Activated naive CD4-positive, alpha-beta T cell treated with anti-CD3 and anti-CD28 coated beads for 36 hours (primary cell): ENCODE data around the gene USF2. TPM values are rescaled to one million over a fixed set of nuclear protein-coding genes. Genes with fewer than 3 reads are reported as not detected.
A peak's percentile ranks its signal among the peaks of the same experiment; 100 is the strongest.

Experiments used
- CTCF ChIA-PET: fragments of 350-600 bp; sonication (Branson Sonifier 250); formaldehyde crosslinking; loops from one replicate; lab custom pipeline; 2021; ENCODE audit warnings: antibody characterized with exemption; lab: Charles Lee
- DNase-seq: peaks from one replicate; pipeline ENCODE4 v3.0.0-alpha.2; 2020
- H3K27ac Mint-ChIP-seq: one replicate; pipeline ENCODE4 v1.8.0; 2021; ENCODE audit warnings: mild to moderate bottlenecking, mixed read lengths
- H3K27me3 Mint-ChIP-seq: one replicate; pipeline ENCODE4 v1.8.0; 2021; ENCODE audit warnings: low read depth, mixed read lengths
- H3K36me3 Mint-ChIP-seq: one replicate; pipeline ENCODE4 v1.8.0; 2021; ENCODE audit warnings: low read depth, mixed read lengths
- H3K4me1 Mint-ChIP-seq: one replicate; pipeline ENCODE4 v1.8.0; 2021; ENCODE audit warnings: low read depth, mixed read lengths
- H3K4me3 Mint-ChIP-seq: one replicate; pipeline ENCODE4 v1.8.0; 2021; ENCODE audit warnings: mild to moderate bottlenecking, moderate library complexity, mixed read lengths
- H3K9me3 Mint-ChIP-seq: one replicate; pipeline ENCODE4 v1.8.0; 2021; ENCODE audit warnings: mixed read lengths
- intact Hi-C: fragments of 100-400 bp; cut with micrococcal nuclease; formaldehyde crosslinking; loops from one replicate; pipeline ENCODE4 v1.15.1; 2023
- total RNA-seq, 2 experiments: library from RNA; stranded (reverse); gene quantifications; one replicate each; pipeline ENCODE4 v1.2.3, GENCODE V29; 2021

Gene USF2
- total RNA-seq, 2 experiments from 2014 or later = 136 to 144 TPM

DNA sequence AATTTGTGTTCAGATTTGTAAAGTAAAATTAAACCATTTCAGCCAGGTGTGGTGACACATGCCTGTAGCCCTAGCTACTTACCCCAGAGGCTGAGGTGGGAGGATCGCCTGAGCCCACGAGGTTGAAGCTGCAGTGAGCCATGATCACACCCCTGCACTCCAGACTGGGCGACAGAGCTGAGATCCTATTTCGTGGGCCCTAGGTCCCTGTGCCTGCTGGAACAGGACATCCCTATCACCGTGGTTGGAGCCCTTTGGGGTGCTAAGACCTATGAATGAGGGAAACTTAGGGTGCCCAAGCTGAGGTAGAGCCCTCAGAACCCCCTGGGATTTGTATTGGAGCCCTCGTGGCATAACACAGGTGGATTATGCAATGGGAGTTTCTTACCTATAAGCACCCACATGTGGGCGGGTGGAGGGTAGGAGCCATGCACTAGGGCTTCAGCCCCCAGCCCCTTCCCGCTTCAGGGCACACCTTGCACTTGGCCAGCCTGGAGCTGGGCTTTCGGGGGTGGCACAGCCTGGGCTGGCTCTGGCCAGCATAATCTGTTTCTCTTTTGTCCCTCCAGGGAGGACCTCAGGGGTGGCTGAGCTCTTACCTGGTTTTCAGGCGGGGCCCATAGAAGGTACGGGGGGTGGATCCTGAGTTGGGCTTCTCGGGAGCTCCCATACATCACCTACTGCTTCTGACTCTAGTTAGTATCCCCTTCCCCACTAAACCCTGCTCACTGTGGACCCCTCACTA is 7.2 kb upstream of the USF2 start:
- Mint-ChIP-seq H3K9me3 (no peaks in the 10 kb centered on the region), H3K4me1 (peaks cover 30% of the 10 kb centered on the region), H3K4me3 (no peak overlapping the region), H3K27ac (no peak overlapping the region), H3K27me3 (no peaks in the 10 kb centered on the region), H3K36me3 (peaks cover 1% of the 10 kb centered on the region)
- CTCF ChIA-PET = no interaction called here
- peak; percentile 4 for DNase-seq
- intact Hi-C loops = no loop called here

DNA sequence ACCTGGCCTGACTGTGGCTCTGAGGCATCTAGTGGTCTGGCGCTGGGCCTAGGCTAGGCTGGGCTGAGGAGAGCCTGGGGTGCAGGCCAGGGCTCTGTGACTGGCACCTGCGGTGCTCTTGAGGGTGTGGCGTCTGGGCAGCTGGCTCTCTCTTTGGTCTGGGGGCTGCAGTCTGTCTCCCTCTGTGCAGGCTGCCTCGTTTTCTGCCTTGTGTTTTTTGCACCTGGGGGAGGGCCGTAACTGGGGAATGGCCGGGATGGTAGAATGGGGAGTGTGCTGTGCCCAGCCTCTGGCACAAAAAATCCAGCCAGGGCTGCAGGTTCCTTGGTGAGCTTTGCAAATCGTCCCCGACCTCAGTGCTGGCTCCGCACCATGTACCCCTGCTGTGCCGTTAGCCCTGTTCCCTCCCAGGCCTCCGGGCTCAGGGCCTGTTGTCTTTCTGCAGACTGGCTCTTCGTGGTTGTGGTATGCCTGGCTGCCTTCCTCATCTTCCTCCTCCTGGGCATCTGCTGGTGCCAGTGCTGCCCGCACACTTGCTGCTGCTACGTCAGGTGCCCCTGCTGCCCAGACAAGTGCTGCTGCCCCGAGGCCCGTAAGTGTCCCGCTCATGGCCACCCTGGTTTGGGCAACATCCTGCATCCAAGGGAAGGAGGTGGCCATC is 6.5 kb upstream of the USF2 start:
- no peaks in the 10 kb centered on the region for H3K9me3 Mint-ChIP-seq
- intact Hi-C loops = no loop called here
- peak; percentile 3 for DNase-seq

GRCh38 chr19:35264268-35265125 is 4.3 kb upstream of the USF2 start:
- peaks cover 16% of the 10 kb centered on the region for H3K4me1 Mint-ChIP-seq
- CTCF ChIA-PET = interaction anchor here (0.6 to 1.0 kb wide), 5 partner anchors 10 to 291 kb away, joined by 3 to 4 read pairs (median 3); no protein-coding TSS in a partner anchor
- no peaks in the 10 kb centered on the region for H3K27me3 Mint-ChIP-seq
- DNase-seq = peak; percentile 3
- H3K36me3 Mint-ChIP-seq = peaks cover 5% of the 10 kb centered on the region
- intact Hi-C loops = loop anchor here (5.0 kb wide), 1 partner anchor 202 kb away; no protein-coding TSS in a partner anchor
- H3K27ac Mint-ChIP-seq = peak overlapping the region; percentile 62
- H3K4me3 Mint-ChIP-seq = no peak overlapping the region
- H3K9me3 Mint-ChIP-seq = no peaks in the 10 kb centered on the region

More for the DNA sequence above, 6.5 kb upstream of the USF2 start:
- Mint-ChIP-seq H3K4me1 (peaks cover 25% of the 10 kb centered on the region), H3K36me3 (peaks cover 2% of the 10 kb centered on the region), H3K4me3 (no peak overlapping the region), H3K27ac (peak overlapping the region; percentile 17), H3K27me3 (no peaks in the 10 kb centered on the region)
- CTCF ChIA-PET = no interaction called here

DNA sequence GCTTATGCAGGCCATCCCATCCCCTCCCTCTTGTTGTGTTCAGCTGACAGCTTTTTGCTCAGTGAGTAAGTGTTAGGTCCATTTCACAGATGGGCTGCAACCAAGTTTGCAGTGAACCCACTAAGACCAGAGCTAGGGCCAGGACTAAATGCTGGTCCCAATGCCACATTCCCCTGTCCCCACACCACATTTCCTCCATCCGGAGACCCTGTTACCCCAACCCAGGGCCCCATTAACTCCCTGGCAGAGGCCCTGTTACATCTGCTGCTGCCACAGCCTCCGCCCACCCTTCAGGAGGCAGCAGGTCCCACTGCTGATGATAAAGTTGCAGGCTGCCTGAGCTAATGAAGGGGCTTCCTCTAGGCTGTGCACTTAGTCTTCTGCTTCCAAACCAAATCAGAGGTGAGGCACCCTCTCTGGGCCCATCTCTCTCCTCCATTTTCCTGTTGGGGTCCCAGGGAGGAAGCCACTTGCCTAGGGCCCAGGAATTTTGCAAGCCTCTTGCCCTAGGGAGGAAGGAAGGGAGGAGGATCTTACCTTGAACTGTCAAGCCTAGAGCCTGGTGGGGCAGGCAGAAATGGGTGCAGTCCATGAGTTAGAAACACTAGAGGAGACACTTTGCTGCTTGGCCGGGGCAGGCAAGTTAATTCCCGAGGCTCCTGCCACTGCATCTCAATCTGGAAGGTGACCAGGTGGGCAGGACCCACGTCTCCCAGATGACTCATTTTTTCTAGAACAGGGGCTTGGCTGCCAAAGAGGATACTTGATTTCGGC is 3.4 kb upstream of the USF2 start:
- Mint-ChIP-seq H3K36me3 (peaks cover 5% of the 10 kb centered on the region), H3K27ac (peak overlapping the region; percentile 62), H3K4me3 (peak overlapping the region; percentile 91), H3K9me3 (no peaks in the 10 kb centered on the region), H3K4me1 (peaks cover 16% of the 10 kb centered on the region), H3K27me3 (no peaks in the 10 kb centered on the region)
- CTCF ChIA-PET = interaction anchor here (0.7 to 1.6 kb wide), 5 partner anchors 9 to 124 kb away, joined by 3 to 5 read pairs (median 3); partner anchors contain the start of gene FXYD7
- intact Hi-C loops = loop anchor here (5.0 kb wide), 1 partner anchor 203 kb away; no protein-coding TSS in a partner anchor
- DNase-seq = peak; percentile 6

DNA sequence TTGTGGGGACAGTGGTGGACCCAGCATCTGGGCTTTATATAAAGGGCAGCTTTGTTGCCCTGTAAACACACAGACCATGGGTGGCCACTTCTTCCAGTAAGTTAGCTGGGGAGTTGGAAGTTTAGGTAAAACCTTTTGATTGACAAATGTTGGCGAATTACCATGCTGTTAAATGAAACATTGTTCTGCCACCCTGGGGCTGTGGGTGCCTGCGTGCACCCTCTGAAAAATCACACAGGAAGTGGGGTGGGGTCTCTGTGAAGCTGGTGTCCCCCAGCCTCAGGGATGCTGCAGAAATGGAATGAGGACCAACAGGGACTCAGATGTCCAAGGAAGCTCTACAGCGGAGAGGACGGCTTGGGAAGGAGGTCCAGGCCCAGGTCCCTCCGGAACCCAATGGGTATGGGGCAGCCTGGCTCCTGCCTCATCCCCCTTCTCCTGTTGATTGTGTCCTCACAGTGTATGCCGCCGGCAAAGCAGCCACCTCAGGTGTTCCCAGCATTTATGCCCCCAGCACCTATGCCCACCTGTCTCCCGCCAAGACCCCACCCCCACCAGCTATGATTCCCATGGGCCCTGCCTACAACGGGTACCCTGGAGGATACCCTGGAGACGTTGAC is 2.8 kb upstream of the USF2 start:
- CTCF ChIA-PET = interaction anchor here (0.5 to 1.6 kb wide), 4 partner anchors 25 to 123 kb away, joined by 3 to 5 read pairs (median 4); partner anchors contain the start of gene FXYD7
- peak overlapping the region; percentile 62 for H3K27ac Mint-ChIP-seq
- intact Hi-C loops = loop anchor here (5.0 kb wide), 1 partner anchor 204 kb away; no protein-coding TSS in a partner anchor
- H3K4me1 Mint-ChIP-seq = peaks cover 21% of the 10 kb centered on the region
- peak; percentile 3 for DNase-seq
- no peaks in the 10 kb centered on the region for H3K27me3 Mint-ChIP-seq
- peak overlapping the region; percentile 91 for H3K4me3 Mint-ChIP-seq
- H3K9me3 Mint-ChIP-seq = no peaks in the 10 kb centered on the region
- H3K36me3 Mint-ChIP-seq = peaks cover 7% of the 10 kb centered on the region

- Mint-ChIP-seq H3K27ac (peak overlapping the region; percentile 94), H3K36me3 (peaks cover 12% of the 10 kb centered on the region), H3K4me1 (peaks cover 22% of the 10 kb centered on the region), H3K9me3 (no peaks in the 10 kb centered on the region), H3K4me3 (peak overlapping the region; percentile 91), H3K27me3 (no peaks in the 10 kb centered on the region)
- CTCF ChIA-PET = interaction anchor here (0.5 to 1.6 kb wide), 3 partner anchors 25 to 121 kb away, joined by 3 to 5 read pairs (median 4); no protein-coding TSS in a partner anchor
- intact Hi-C loops = loop anchor here (5.0 kb wide), 1 partner anchor 204 kb away; no protein-coding TSS in a partner anchor
- DNase-seq = no peak
Observed at GRCh38 chr19:35266520-35267352, 2.0 kb upstream of the USF2 start.

DNA sequence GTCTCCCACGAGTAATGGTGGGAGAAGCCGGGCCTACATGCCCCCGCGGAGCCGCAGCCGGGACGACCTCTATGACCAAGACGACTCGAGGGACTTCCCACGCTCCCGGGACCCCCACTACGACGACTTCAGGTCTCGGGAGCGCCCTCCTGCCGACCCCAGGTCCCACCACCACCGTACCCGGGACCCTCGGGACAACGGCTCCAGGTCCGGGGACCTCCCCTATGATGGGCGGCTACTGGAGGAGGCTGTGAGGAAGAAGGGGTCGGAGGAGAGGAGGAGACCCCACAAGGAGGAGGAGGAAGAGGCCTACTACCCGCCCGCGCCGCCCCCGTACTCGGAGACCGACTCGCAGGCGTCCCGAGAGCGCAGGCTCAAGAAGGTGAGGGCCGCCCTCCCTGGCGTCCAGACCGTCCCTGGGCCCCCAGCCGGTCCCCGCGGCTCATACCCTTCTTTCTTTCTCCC is 1.4 kb upstream of the USF2 start:
- DNase-seq = peak; percentile 42
- peaks cover 18% of the 10 kb centered on the region for H3K36me3 Mint-ChIP-seq
- H3K27me3 Mint-ChIP-seq = no peaks in the 10 kb centered on the region
- peaks cover 28% of the 10 kb centered on the region for H3K4me1 Mint-ChIP-seq
- CTCF ChIA-PET = no interaction called here
- peak overlapping the region; percentile 91 for H3K4me3 Mint-ChIP-seq
- H3K27ac Mint-ChIP-seq = peak overlapping the region; percentile 94
- intact Hi-C loops = loop anchor here (5.0 kb wide), 1 partner anchor 205 kb away; no protein-coding TSS in a partner anchor
- H3K9me3 Mint-ChIP-seq = no peaks in the 10 kb centered on the region

DNA sequence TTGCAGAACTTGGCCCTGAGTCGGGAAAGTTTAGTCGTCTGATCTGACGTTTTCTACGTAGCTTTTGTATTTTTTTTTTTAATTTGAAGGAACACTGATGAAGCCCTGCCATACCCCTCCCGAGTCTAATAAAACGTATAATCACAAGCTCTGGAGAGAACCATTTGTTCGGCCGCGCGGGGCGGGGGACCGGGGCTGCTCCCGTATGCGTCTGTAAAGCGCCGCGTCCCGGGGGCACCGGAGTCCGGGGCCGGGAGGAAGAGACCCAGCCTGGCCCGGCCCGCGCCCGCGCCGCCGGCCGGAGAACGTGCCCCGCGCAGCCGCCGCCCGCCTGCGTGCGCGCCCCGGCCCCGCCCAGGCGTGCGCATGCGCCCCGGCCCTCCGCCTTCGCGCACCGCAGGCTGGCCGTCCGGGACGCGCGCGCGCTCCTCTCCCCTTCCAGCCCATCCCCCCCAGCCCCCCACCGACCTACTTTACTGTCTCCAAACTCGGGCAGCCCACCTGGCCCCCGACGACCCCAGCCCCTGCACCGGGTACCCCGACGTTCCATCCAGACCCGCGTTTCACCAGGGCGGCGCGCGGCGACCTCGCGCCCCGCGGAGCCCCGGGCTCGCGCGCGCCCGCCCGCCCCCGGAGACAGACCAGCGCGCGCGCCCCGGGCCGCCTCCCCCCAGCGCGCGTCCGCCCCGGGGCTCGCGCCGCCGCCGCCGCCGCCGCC is 785 bp upstream of the USF2 start:
- H3K4me1 Mint-ChIP-seq = peaks cover 28% of the 10 kb centered on the region

DNA sequence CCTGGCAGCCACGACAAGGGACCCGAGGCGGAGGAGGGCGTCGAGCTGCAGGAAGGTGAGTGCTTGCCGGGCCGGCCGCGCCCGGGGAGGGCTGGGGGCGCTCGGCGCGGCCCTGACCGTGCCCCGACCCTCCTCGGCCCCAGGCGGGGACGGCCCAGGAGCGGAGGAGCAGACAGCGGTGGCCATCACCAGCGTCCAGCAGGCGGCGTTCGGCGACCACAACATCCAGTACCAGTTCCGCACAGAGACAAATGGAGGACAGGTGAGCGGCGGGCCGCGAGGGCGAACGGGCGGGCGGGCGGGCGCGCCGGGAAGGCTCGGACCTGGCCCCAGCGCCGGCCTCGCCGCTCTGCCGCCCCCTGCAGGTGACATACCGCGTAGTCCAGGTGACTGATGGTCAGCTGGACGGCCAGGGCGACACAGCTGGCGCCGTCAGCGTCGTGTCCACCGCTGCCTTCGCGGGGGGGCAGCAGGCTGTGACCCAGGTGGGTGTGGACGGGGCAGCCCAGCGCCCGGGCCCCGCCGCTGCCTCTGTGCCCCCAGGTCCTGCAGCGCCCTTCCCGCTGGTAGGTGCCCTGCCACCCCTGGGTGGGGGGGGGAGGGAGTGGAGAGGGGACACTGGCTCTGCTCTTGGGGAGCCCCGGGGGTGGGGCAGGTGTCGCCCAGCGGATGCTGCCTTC is 816 bp downstream of the USF2 start:
- Mint-ChIP-seq H3K36me3 (peaks cover 22% of the 10 kb centered on the region), H3K9me3 (no peaks in the 10 kb centered on the region), H3K27me3 (no peaks in the 10 kb centered on the region), H3K4me1 (peaks cover 28% of the 10 kb centered on the region), H3K27ac (peak overlapping the region; percentile 66), H3K4me3 (peak overlapping the region; percentile 70)
- intact Hi-C loops = loop anchor here (1.0 to 5.0 kb wide), 3 partner anchors 78 to 207 kb away; partner anchors contain the start of genes FFAR1 and FXYD7
- CTCF ChIA-PET = no interaction called here
- peak; percentile 86 for DNase-seq

More for the DNA sequence above, 785 bp upstream of the USF2 start:
- Mint-ChIP-seq H3K9me3 (no peaks in the 10 kb centered on the region), H3K36me3 (peaks cover 18% of the 10 kb centered on the region), H3K4me3 (peak overlapping the region; percentile 91), H3K27me3 (no peaks in the 10 kb centered on the region), H3K27ac (peak overlapping the region; percentile 94)
- CTCF ChIA-PET = no interaction called here
- intact Hi-C loops = loop anchor here (1.0 to 5.0 kb wide), 2 partner anchors 20 to 206 kb away; no protein-coding TSS in a partner anchor
- DNase-seq = peak; percentile 65
